MM.1S (cell line): ENCODE results near the gene FABP6.

Experiments used
- DNase-seq: peaks from one replicate; pipeline ENCODE4 v3.0.0-alpha.2; 2015
- H2AFZ ChIP-seq: fragments of 300-600 bp; sonication (generic); 2 replicates; pipeline ENCODE4 v1.6.0; 2016; ENCODE audit warnings: antibody characterized with exemption, low read length
- H3F3A ChIP-seq: fragments of 300-600 bp; sonication (generic); 2 replicates; pipeline ENCODE4 v1.6.1; 2016; ENCODE audit warnings: mild to moderate bottlenecking, antibody characterized with exemption, low read length, moderate library complexity, mixed read lengths; ENCODE audit not compliant: insufficient read depth
- H3K27ac ChIP-seq: fragments of 300-600 bp; sonication (generic); 2 replicates; pipeline ENCODE4 v1.5.1; 2016; ENCODE audit warnings: mild to moderate bottlenecking, low read length
- H3K27me3 ChIP-seq: fragments of 300-600 bp; sonication (generic); replicated peaks from 2 replicates; pipeline ENCODE4 v1.6.0; 2016; ENCODE audit warnings: low read length; ENCODE audit not compliant: insufficient read depth
- H3K36me3 ChIP-seq: fragments of 300-600 bp; sonication (generic); replicated peaks from 2 replicates; pipeline ENCODE4 v1.6.1; 2016; ENCODE audit warnings: mild to moderate bottlenecking, low read length, mixed read lengths; ENCODE audit not compliant: insufficient read depth
- H3K4me1 ChIP-seq: fragments of 300-600 bp; sonication (generic); 2 replicates; pipeline ENCODE4 v1.6.1; 2016; ENCODE audit warnings: low read length, mixed read lengths
- H3K4me2 ChIP-seq: fragments of 300-600 bp; sonication (generic); 2 replicates; pipeline ENCODE4 v1.6.0; 2016; ENCODE audit warnings: low read depth, low read length
- H3K4me3 ChIP-seq: fragments of 300-600 bp; sonication (generic); 2 replicates; pipeline ENCODE4 v1.5.1; 2016; ENCODE audit warnings: low read length, mixed read lengths
- H3K79me2 ChIP-seq: fragments of 300-600 bp; sonication (generic); 2 replicates; pipeline ENCODE4 v1.6.1; 2016; ENCODE audit warnings: mixed run types, low read length, mixed read lengths
- H3K9ac ChIP-seq: fragments of 300-600 bp; sonication (generic); 2 replicates; pipeline ENCODE4 v1.6.1; 2016; ENCODE audit warnings: low read length, mixed read lengths
- H3K9me2 ChIP-seq: fragments of 300-600 bp; sonication (generic); replicated peaks from 2 replicates; pipeline ENCODE4 v1.6.1; 2016; ENCODE audit warnings: mild to moderate bottlenecking, low read length, mixed read lengths; ENCODE audit not compliant: insufficient read depth
- H3K9me3 ChIP-seq: fragments of 300-600 bp; sonication (generic); replicated peaks from 2 replicates; pipeline ENCODE4 v1.6.1; 2016; ENCODE audit warnings: mild to moderate bottlenecking, low read length, mixed read lengths; ENCODE audit not compliant: insufficient read depth
- H4K20me1 ChIP-seq: fragments of 300-600 bp; sonication (generic); 2 replicates; pipeline ENCODE4 v1.6.1; 2016; ENCODE audit warnings: mild to moderate bottlenecking, low read length, moderate library complexity, mixed read lengths; ENCODE audit not compliant: insufficient read depth
- EZH2 ChIP-seq: fragments of 300-600 bp; sonication (generic); optimal IDR thresholded peaks from 2 replicates; pipeline ENCODE3; 2017; ENCODE audit warnings: low read depth, mild to moderate bottlenecking, antibody characterized with exemption, low read length, mixed read lengths
- EZH2phosphoT487 ChIP-seq: fragments of 300-600 bp; sonication (generic); IDR thresholded peaks from 2 replicates; pipeline ENCODE4 v1.6.1; 2018; ENCODE audit warnings: antibody characterized with exemption, low read length
- TF ChIP-seq, protein P1 (sequence below): fragments of 300-600 bp; sonication (generic); IDR thresholded peaks from 2 replicates; pipeline ENCODE4 v1.5.1; 2016; ENCODE audit warnings: antibody characterized with exemption, low read length, mixed read lengths

FABP6 gene

DNA sequence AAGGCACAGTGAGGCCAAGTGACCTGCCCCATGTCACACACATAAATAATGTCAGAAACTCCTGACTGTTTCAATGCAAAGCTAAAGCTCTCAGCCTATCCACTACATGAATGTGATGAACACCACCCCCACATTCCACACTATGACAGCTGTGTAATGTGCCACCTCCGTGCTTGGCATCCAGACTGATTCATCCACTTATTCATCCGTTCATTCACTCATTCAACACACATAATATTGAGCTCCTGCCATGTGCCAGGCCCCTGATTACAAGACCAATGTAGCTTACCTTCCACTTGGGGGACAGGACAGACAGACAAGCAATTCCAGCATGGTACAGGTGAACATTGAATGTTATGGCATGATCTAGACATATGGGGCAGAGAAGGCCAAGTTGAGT lies 46.2 kb upstream of the FABP6 start:
- no peak overlapping the region for H3K4me3 ChIP-seq
- no peak overlapping the region for H3K9ac ChIP-seq
- H3K9me2 ChIP-seq, result no peaks in the 10 kb centered on the region
- no peak overlapping the region for H3K27ac ChIP-seq
- H3F3A ChIP-seq, result no peaks in the 10 kb centered on the region
- no peaks in the 10 kb centered on the region for H3K36me3 ChIP-seq
- no peaks in the 10 kb centered on the region for H4K20me1 ChIP-seq
- no peaks in the 10 kb centered on the region for H3K27me3 ChIP-seq
- no peak for DNase-seq
- H3K9me3 ChIP-seq, result no peaks in the 10 kb centered on the region
- no peak overlapping the region for H3K4me2 ChIP-seq
- H3K4me1 ChIP-seq, result no peaks in the 10 kb centered on the region
- no peak overlapping the region for H2AFZ ChIP-seq
- TF ChIP-seq EZH2phosphoT487 (no peak), EZH2 (no peak)
- TF ChIP-seq, protein P1, sequence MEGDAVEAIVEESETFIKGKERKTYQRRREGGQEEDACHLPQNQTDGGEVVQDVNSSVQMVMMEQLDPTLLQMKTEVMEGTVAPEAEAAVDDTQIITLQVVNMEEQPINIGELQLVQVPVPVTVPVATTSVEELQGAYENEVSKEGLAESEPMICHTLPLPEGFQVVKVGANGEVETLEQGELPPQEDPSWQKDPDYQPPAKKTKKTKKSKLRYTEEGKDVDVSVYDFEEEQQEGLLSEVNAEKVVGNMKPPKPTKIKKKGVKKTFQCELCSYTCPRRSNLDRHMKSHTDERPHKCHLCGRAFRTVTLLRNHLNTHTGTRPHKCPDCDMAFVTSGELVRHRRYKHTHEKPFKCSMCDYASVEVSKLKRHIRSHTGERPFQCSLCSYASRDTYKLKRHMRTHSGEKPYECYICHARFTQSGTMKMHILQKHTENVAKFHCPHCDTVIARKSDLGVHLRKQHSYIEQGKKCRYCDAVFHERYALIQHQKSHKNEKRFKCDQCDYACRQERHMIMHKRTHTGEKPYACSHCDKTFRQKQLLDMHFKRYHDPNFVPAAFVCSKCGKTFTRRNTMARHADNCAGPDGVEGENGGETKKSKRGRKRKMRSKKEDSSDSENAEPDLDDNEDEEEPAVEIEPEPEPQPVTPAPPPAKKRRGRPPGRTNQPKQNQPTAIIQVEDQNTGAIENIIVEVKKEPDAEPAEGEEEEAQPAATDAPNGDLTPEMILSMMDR, result no peak
- H3K79me2 ChIP-seq, result no peaks in the 10 kb centered on the region

DNA sequence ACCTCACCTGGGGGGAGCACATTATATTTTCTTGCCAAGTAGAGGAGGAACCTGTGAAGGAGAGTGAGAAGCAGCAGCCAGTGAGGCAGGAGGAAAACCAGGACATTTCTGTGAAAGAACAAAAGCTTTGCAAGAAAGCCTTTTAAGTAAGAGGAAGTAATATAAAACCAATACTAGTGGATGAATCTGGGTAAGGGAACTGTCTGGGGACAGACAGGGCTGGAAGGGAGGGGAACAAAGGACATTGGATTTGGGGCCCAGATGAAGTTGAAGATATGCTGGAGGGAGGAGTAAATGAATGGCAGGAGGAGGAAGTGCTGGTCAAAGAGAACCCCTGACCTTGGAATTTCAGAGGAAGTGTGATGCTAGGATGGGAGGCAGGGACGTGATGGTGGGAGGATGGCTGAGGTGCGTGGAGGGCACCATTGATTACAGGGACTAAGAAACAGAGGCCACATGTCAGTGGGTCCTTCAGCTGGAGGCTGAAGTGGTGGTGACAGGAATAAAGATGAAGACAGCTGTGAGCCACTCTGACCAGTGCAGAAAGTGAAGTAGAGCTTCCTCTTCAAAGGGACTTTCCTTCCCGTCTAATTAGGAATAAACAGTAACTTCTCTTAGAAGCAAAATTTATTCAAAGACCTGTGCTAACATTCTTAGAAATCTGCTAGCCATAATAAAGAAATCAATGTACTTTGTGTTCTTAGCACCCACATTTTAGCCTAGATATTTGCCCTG lies 43.5 kb upstream of the FABP6 start:
- Histone ChIP-seq H3K9me3 (no peaks in the 10 kb centered on the region), H3K9ac (no peak overlapping the region), H3K27ac (no peak overlapping the region), H3K9me2 (no peaks in the 10 kb centered on the region), H3K36me3 (no peaks in the 10 kb centered on the region), H3K4me1 (no peaks in the 10 kb centered on the region), H3K79me2 (no peaks in the 10 kb centered on the region), H3K27me3 (no peaks in the 10 kb centered on the region), H4K20me1 (no peaks in the 10 kb centered on the region), H3K4me2 (no peak overlapping the region), H2AFZ (no peak overlapping the region), H3K4me3 (no peak overlapping the region), H3F3A (no peaks in the 10 kb centered on the region)
- DNase-seq, result no peak
- TF ChIP-seq, protein P1, result no peak
- no peak for TF ChIP-seq EZH2phosphoT487
- no peak for TF ChIP-seq EZH2

DNA sequence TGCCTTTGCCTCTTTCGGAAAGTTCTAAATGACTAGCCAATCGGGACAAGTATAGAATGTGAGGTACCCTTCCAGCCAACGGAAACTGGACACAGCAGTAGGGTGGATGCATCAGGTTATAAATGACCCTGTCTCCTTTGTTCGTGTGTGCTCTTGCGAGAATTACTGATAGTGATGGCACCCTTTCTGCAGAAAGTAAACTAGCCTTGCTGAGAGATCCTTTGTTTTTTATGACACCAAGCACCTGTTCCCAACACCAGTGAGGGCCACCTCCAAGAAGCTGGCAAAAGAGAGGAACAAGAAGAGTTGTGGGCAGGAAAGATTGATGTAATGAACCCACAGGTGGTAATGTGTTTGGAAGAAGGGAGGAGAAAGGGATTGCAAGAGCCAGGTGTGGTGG lies 42.8 kb upstream of the FABP6 start:
- H3K4me2 ChIP-seq, result no peak overlapping the region
- no peaks in the 10 kb centered on the region for H3K9me3 ChIP-seq
- no peak for DNase-seq
- H4K20me1 ChIP-seq, result no peaks in the 10 kb centered on the region
- H3K36me3 ChIP-seq, result no peaks in the 10 kb centered on the region
- no peak overlapping the region for H3K27ac ChIP-seq
- no peaks in the 10 kb centered on the region for H3K79me2 ChIP-seq
- H3K9ac ChIP-seq, result no peak overlapping the region
- H3K4me3 ChIP-seq, result no peak overlapping the region
- H2AFZ ChIP-seq, result no peak overlapping the region
- H3K4me1 ChIP-seq, result no peaks in the 10 kb centered on the region
- TF ChIP-seq, protein P1, result no peak
- TF ChIP-seq EZH2phosphoT487 (no peak), EZH2 (no peak)
- H3F3A ChIP-seq, result no peaks in the 10 kb centered on the region
- no peaks in the 10 kb centered on the region for H3K9me2 ChIP-seq
- no peaks in the 10 kb centered on the region for H3K27me3 ChIP-seq
